SHP77 (cell line): ENCODE data around the gene ARHGAP35.
A peak's percentile ranks its signal among the peaks of the same experiment; 100 is the strongest.
"Not testable (repeated sequence)": the region's sequence is repeated elsewhere in the genome, so short reads cannot be mapped to it uniquely, and the experiment has no call there.

Experiments used
- DNase-seq, 2 experiments: peaks; one replicate each; lab custom pipeline; 2025; lab: John Stamatoyannopoulos, UW

Gene ARHGAP35

GRCh38 chr19:46844067-46844489, 16.7 kb upstream of the ARHGAP35 start:
- DNase-seq = no peak

- DNase-seq = no peak
Measured at GRCh38 chr19:46845959-46846459, 14.8 kb upstream of the ARHGAP35 start.

GRCh38 chr19:46847528-46847927, 13.3 kb upstream of the ARHGAP35 start:
- no peak for DNase-seq

- DNase-seq = no peak
Measured at GRCh38 chr19:46848389-46848788, 12.4 kb upstream of the ARHGAP35 start.

- DNase-seq = no peak
Measured at GRCh38 chr19:46849610-46850009, 11.2 kb upstream of the ARHGAP35 start.

- peak; percentile 98 to 99 for DNase-seq
Measured at GRCh38 chr19:46850228-46851203, 10.3 kb upstream of the ARHGAP35 start, which contains the start of gene AP2S1. TSS of gene AP2S1 (minus strand) at chr19:46850846. CDS start at chr19:46850766, 80 bp downstream.

GRCh38 chr19:46852830-46853229, 8.0 kb upstream of the ARHGAP35 start:
- no peak for DNase-seq

- DNase-seq = not testable (repeated sequence)
Measured at GRCh38 chr19:46854698-46855097, 6.1 kb upstream of the ARHGAP35 start.

GRCh38 chr19:46856062-46857022, 4.5 kb upstream of the ARHGAP35 start:
- DNase-seq = peak; percentile 89 to 95

- peak; percentile 91 to 93 for DNase-seq
Measured at GRCh38 chr19:46859637-46860124, 1.1 kb upstream of the ARHGAP35 start.

GRCh38 chr19:46860125-46860845, 512 bp upstream of the ARHGAP35 start:
- DNase-seq = peak; percentile 97 to 99

GRCh38 chr19:46861691-46862502, 1.1 kb downstream of the ARHGAP35 start:
- DNase-seq = no peak

- no peak for DNase-seq
Measured at GRCh38 chr19:46862503-46862834, 1.7 kb downstream of the ARHGAP35 start.

GRCh38 chr19:46862974-46863632, 2.3 kb downstream of the ARHGAP35 start:
- no peak for DNase-seq

GRCh38 chr19:46863818-46864629, 3.2 kb downstream of the ARHGAP35 start:
- DNase-seq = no peak

GRCh38 chr19:46866407-46867136, 5.8 kb downstream of the ARHGAP35 start:
- peak; percentile 33 to 46 for DNase-seq

- DNase-seq = no peak
Measured at GRCh38 chr19:46867170-46867569, 6.4 kb downstream of the ARHGAP35 start.
